ENCODE data around the gene RSPH1. TPM values are rescaled to one million over a fixed set of nuclear protein-coding genes. Genes with fewer than 3 reads are reported as not detected.

The RSPH1 gene
- total RNA-seq, result not detected in 2 replicates

DNA sequence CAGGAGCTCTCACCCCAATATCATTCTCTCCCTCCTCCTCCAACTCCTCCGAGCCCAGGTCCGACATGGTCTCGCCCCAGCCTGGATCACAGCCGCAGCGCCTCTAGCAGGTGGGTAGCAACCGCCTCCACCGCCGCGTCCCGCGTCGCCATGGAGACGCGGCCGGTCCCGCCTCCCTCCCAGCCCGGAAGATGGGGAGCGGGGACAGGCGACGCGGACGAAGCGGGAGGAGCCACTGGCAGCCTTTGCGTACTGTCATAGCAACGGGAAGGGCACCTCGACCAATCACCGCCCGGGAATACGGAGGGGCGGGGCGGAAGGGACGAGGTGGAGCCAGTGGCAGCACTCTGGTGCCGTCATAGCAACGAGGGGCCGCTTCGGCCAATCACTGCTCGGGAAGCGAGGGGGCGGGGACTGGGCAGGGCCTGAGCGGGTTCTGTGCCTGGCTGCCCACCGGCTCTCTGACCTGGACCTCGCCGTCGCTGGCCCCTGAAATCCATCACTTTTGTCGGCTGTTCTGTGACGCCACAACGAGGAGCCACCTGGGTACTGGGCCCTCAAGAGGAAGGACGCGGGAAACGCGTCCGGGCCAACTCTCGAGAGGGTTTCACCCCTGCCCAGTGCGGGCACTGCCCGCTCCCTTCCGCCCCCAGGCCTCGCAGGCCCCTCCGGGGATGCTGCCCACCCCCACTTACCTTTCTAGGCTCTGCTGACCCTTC lies at the start of gene RSPH1:
RSPH1 (minus strand) TSS at position 105 of the 719 bp plus-strand sequence; CDS start at position 67, 38 bp downstream.

DNA sequence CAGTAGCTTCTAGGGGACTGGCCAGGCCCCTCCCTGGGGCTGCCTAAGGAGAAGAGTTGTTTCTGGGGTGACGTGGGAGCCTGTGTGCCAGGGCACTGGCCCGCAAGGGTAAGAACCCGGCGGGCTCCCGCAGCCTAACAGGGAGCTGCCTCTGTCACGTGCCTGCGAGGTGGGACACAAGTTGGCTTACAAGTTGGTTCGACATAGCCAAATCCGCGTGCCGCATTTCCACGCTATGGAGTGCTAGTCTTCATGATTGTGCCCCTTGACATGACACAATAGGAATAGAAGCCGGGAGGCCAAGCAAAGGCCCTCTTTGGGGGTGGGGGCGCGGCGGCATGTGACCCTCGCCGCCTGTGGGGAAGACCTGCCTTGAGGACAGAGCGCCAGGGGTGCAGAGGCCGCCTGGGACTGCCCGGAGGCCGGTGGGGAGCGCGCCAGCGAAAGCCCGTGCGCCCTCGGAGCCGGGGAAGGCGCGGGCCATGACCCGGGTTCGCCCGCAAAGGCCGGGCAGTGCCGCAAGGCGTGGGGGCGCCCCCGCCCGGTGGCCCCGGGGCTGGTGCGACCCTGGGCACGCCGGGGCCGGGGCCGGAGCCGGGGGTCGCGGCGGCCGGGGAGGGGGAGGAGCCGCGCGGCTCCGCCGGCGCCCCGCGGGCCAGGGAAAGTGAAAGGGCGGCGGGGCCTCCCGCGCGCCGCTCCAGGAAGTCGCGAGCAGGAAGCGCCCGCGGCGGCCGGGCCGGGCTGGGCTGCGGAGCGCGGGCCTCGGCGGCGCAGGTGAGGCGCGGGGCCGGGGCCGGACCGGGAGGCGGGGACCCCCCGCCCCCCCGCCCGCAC lies 17.3 kb upstream of the RSPH1 start, which contains the start of gene SLC37A1:
SLC37A1 (plus strand) TSS at position 702 of the 834 bp plus-strand sequence. CDS start 4,603 bp downstream, outside the sequence.

Other genes with a start within 250 kb of the RSPH1 start
- not detected in 2 replicates for gene TFF3, start 180.8 kb downstream of the RSPH1 start, total RNA-seq
- not detected in 2 replicates for gene TFF2, start 145.2 kb downstream of the RSPH1 start, total RNA-seq
- not detected in 2 replicates for gene TFF1, start 129.7 kb downstream of the RSPH1 start, total RNA-seq
- gene TMPRSS3, start 100.2 kb downstream of the RSPH1 start, total RNA-seq, result not detected in 2 replicates
- not detected in 2 replicates for gene UBASH3A, start 92.3 kb downstream of the RSPH1 start, total RNA-seq
- 0.36 and 0.65 TPM in 2 replicates for gene SLC37A1, start 17.6 kb upstream of the RSPH1 start, total RNA-seq
- 0.49 and 1.9 TPM in 2 replicates for gene PDE9A, start 157.4 kb upstream of the RSPH1 start, total RNA-seq